ENCODE measurements around the gene AKR1B1. TPM values are rescaled to one million over a fixed set of nuclear protein-coding genes. Genes with fewer than 3 reads are reported as not detected.

Gene AKR1B1
- total and polyA plus RNA-seq, 2 donors (not counting 1 experiment from before 2014, with no cell fraction given): 170 to 213 TPM

DNA sequence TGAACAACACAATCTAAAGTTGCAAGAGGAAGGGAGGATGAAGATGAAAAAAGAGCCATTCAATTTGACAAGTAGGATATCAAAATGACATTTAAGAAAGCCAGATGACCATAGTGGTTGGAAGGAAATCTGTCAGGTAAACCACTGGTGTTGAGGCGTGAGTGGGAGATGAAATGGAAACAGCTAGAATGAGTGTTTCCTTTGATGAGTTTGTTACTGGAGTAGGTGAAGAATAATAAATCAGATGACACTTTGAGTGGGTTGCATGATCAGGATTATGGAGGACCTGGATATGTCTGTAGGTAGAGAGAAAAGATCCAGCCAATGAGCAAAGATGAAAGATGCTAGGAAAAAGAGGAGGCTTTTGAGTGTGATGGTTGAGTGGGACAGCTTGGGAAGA, 33.1 kb downstream of the AKR1B1 start:
- Histone ChIP-seq H3K4me3 (replicated peaks in 1 of 4; ENCODE audit: control extremely low read depth in 1 of 4, insufficient read depth in 1 of 4, low read depth in 3 of 4, low read length in 4 of 4) (no peak overlapping the region), H3K9ac (ENCODE audit: insufficient read depth, low read length) (no peak overlapping the region), H3K4me2 (ENCODE audit: extremely low read depth, insufficient read depth, low read length) (no peak overlapping the region), H3K4me1 (ENCODE audit: control insufficient read depth, extremely low read depth, insufficient read depth, low read length) (no peaks in the 10 kb centered on the region), H2AFZ (ENCODE audit: low read length) (no peak overlapping the region), H3K9me3 (ENCODE audit: control insufficient read depth, insufficient read depth, low read depth, low read length) (no peaks in the 10 kb centered on the region), H3K27ac (ENCODE audit: insufficient read depth, low read length) (no peak overlapping the region), H4K20me1 (ENCODE audit: control insufficient read depth, extremely low read depth, insufficient read depth, low read length) (no peaks in the 10 kb centered on the region), H3K36me3 (ENCODE audit: control insufficient read depth, insufficient read depth, low read length) (no peaks in the 10 kb centered on the region), H3K79me2 (ENCODE audit: control insufficient read depth, insufficient read depth, low read length) (no peaks in the 10 kb centered on the region), H3K27me3 (ENCODE audit: control insufficient read depth, insufficient read depth, low read length) (no peaks in the 10 kb centered on the region)
- DNase-seq (ENCODE audit: low read depth in 2 of 2): no peak
- TF ChIP-seq EZH2 (IDR thresholded peaks at IDR 0.05; ENCODE audit: low read length, missing control alignments): no peak

DNA sequence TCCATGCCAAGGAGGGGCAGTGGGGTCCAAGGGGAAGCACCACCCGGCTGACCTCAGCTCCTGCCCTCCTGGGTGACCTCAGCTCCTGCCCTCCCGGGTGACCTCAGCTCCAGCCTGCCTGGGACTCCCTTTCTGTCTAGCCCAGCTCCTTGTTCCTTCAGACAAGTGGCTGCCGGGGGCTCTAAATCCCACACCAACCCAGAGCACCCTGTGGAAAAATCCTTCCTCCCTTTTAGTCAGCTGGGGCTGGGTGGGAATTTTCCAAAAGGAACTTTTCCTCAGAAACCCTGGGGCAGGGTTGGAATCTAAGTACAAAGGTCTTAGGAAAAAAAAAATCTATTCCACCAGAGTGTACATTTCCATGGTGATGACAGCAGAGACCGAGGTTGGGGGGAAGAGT, 36.3 kb downstream of the AKR1B1 start:
- Histone ChIP-seq H4K20me1 (ENCODE audit: control insufficient read depth, extremely low read depth, insufficient read depth, low read length) (no peaks in the 10 kb centered on the region), H3K9me3 (ENCODE audit: control insufficient read depth, insufficient read depth, low read depth, low read length) (no peaks in the 10 kb centered on the region), H3K27ac (ENCODE audit: insufficient read depth, low read length) (no peak overlapping the region), H3K27me3 (ENCODE audit: control insufficient read depth, insufficient read depth, low read length) (no peaks in the 10 kb centered on the region), H3K4me2 (ENCODE audit: extremely low read depth, insufficient read depth, low read length) (no peak overlapping the region), H3K4me1 (ENCODE audit: control insufficient read depth, extremely low read depth, insufficient read depth, low read length) (no peaks in the 10 kb centered on the region), H3K79me2 (ENCODE audit: control insufficient read depth, insufficient read depth, low read length) (no peaks in the 10 kb centered on the region), H3K4me3 (replicated peaks in 1 of 4; ENCODE audit: control extremely low read depth in 1 of 4, insufficient read depth in 1 of 4, low read depth in 3 of 4, low read length in 4 of 4) (no peak overlapping the region), H2AFZ (ENCODE audit: low read length) (no peak overlapping the region), H3K9ac (ENCODE audit: insufficient read depth, low read length) (no peak overlapping the region), H3K36me3 (ENCODE audit: control insufficient read depth, insufficient read depth, low read length) (no peaks in the 10 kb centered on the region)
- TF ChIP-seq EZH2 (IDR thresholded peaks at IDR 0.05; ENCODE audit: low read length, missing control alignments): no peak
- TF ChIP-seq, protein P1, sequence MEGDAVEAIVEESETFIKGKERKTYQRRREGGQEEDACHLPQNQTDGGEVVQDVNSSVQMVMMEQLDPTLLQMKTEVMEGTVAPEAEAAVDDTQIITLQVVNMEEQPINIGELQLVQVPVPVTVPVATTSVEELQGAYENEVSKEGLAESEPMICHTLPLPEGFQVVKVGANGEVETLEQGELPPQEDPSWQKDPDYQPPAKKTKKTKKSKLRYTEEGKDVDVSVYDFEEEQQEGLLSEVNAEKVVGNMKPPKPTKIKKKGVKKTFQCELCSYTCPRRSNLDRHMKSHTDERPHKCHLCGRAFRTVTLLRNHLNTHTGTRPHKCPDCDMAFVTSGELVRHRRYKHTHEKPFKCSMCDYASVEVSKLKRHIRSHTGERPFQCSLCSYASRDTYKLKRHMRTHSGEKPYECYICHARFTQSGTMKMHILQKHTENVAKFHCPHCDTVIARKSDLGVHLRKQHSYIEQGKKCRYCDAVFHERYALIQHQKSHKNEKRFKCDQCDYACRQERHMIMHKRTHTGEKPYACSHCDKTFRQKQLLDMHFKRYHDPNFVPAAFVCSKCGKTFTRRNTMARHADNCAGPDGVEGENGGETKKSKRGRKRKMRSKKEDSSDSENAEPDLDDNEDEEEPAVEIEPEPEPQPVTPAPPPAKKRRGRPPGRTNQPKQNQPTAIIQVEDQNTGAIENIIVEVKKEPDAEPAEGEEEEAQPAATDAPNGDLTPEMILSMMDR (conservative IDR thresholded peaks at IDR 0.05 in 1 of 2, IDR thresholded peaks at IDR 0.05 in 1 of 2; ENCODE audit: low read depth in 1 of 2, low read length in 2 of 2): no peak
- DNase-seq (ENCODE audit: low read depth in 2 of 2): no peak

DNA sequence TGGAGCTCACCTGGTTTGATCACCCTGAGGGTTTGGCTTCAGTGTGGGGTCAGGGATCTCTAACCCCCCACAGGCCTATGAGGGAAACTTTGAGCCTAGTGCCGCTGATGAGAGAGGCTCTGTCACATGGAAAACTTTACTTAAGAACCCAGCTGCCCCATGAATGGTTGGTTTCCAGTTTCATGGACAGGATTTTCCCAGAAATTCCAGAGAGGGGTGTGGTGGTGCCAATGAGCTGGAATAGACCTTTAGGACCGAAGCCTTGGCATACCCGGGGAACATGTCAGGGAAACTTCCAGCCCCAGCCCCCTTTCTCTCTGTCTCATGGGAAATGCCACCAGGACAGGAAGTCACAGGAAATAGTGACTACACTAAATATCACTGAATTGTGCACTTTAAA, 36.9 kb downstream of the AKR1B1 start:
- no peak for DNase-seq (ENCODE audit: low read depth in 2 of 2)
- Histone ChIP-seq H3K27ac (ENCODE audit: insufficient read depth, low read length) (no peak overlapping the region), H3K27me3 (ENCODE audit: control insufficient read depth, insufficient read depth, low read length) (no peaks in the 10 kb centered on the region), H3K79me2 (ENCODE audit: control insufficient read depth, insufficient read depth, low read length) (no peaks in the 10 kb centered on the region), H3K4me1 (ENCODE audit: control insufficient read depth, extremely low read depth, insufficient read depth, low read length) (no peaks in the 10 kb centered on the region), H3K9ac (ENCODE audit: insufficient read depth, low read length) (no peak overlapping the region), H3K9me3 (ENCODE audit: control insufficient read depth, insufficient read depth, low read depth, low read length) (no peaks in the 10 kb centered on the region), H3K4me2 (ENCODE audit: extremely low read depth, insufficient read depth, low read length) (no peak overlapping the region), H3K4me3 (replicated peaks in 1 of 4; ENCODE audit: control extremely low read depth in 1 of 4, insufficient read depth in 1 of 4, low read depth in 3 of 4, low read length in 4 of 4) (no peak overlapping the region), H3K36me3 (ENCODE audit: control insufficient read depth, insufficient read depth, low read length) (no peaks in the 10 kb centered on the region), H4K20me1 (ENCODE audit: control insufficient read depth, extremely low read depth, insufficient read depth, low read length) (no peaks in the 10 kb centered on the region), H2AFZ (ENCODE audit: low read length) (no peak overlapping the region)
- TF ChIP-seq, protein P1 (conservative IDR thresholded peaks at IDR 0.05 in 1 of 2, IDR thresholded peaks at IDR 0.05 in 1 of 2; ENCODE audit: low read depth in 1 of 2, low read length in 2 of 2): no peak
- TF ChIP-seq EZH2 (IDR thresholded peaks at IDR 0.05; ENCODE audit: low read length, missing control alignments): no peak
